H9 (cell line): ENCODE measurements around the gene YDJC. TPM values are rescaled to one million over a fixed set of nuclear protein-coding genes. Genes with fewer than 3 reads are reported as not detected.

Experiments used
- DNase-seq: peaks from one replicate; pipeline ENCODE4 v3.0.0-alpha.2; 2017
- H2AFZ ChIP-seq: one replicate; pipeline ENCODE4 v1.6.1; 2013; ENCODE audit warnings: mild to moderate bottlenecking, low read length, control low read depth, moderate library complexity
- H2AK5ac ChIP-seq: 2 replicates; pipeline ENCODE4 v1.6.1; 2013; ENCODE audit warnings: low read length, control low read depth, mixed read lengths; ENCODE audit not compliant: insufficient read length
- H2BK120ac ChIP-seq: one replicate; pipeline ENCODE4 v1.6.1; 2013; ENCODE audit warnings: low read depth, mild to moderate bottlenecking, low read length, control low read depth, inconsistent platforms; ENCODE audit not compliant: poor library complexity, severe bottlenecking
- H2BK12ac ChIP-seq: 2 replicates; pipeline ENCODE4 v1.6.1; 2013; ENCODE audit warnings: low read length, control low read depth, mixed read lengths, low read depth; ENCODE audit not compliant: insufficient read length
- H2BK15ac ChIP-seq: 2 replicates; pipeline ENCODE4 v1.6.1; 2013; ENCODE audit warnings: low read depth, low read length, control low read depth
- H2BK20ac ChIP-seq: one replicate; pipeline ENCODE4 v1.6.1; 2013; ENCODE audit warnings: low read depth, mild to moderate bottlenecking, low read length, control low read depth, inconsistent platforms; ENCODE audit not compliant: poor library complexity, severe bottlenecking
- H2BK5ac ChIP-seq: 2 replicates; pipeline ENCODE4 v1.6.1; 2013; ENCODE audit warnings: low read length, control low read depth, mixed read lengths; ENCODE audit not compliant: insufficient read length
- H3K14ac ChIP-seq: 2 replicates; pipeline ENCODE4 v1.6.1; 2013; ENCODE audit warnings: low read length, control low read depth; ENCODE audit not compliant: insufficient read depth
- H3K18ac ChIP-seq: 2 replicates; pipeline ENCODE4 v1.6.1; 2013; ENCODE audit warnings: low read depth, mild to moderate bottlenecking, mixed read lengths, low read length, control low read depth; ENCODE audit not compliant: insufficient read length
- H3K23ac ChIP-seq: 2 replicates; pipeline ENCODE4 v1.6.1; 2013; ENCODE audit warnings: low read length, control low read depth, mixed read lengths, low read depth; ENCODE audit not compliant: insufficient read length
- H3K23me2 ChIP-seq: 2 replicates; pipeline ENCODE4 v1.6.1; 2013; ENCODE audit warnings: low read depth, mild to moderate bottlenecking, mixed read lengths, low read length, control low read depth; ENCODE audit not compliant: insufficient read length, poor library complexity, severe bottlenecking
- H3K27ac ChIP-seq: 2 replicates; pipeline ENCODE4 v1.5.1; 2013; ENCODE audit warnings: low read length, control low read depth, mixed read lengths, low read depth; ENCODE audit not compliant: insufficient read length
- H3K27me3 ChIP-seq: 2 replicates; pipeline ENCODE4 v1.6.1; 2013; ENCODE audit warnings: low read length, control low read depth, inconsistent platforms; ENCODE audit not compliant: insufficient read depth
- H3K4ac ChIP-seq: 2 replicates; pipeline ENCODE4 v1.6.1; 2013; ENCODE audit warnings: low read depth, mild to moderate bottlenecking, control low read depth, inconsistent platforms, low read length, moderate library complexity
- H3K4me1 ChIP-seq: 2 replicates; pipeline ENCODE4 v1.6.1; 2013; ENCODE audit warnings: low read length, control low read depth, inconsistent platforms; ENCODE audit not compliant: insufficient read depth
- H3K4me2 ChIP-seq: 2 replicates; pipeline ENCODE4 v1.6.1; 2013; ENCODE audit warnings: low read length, control low read depth, mixed read lengths; ENCODE audit not compliant: insufficient read length, insufficient read depth
- H3K56ac ChIP-seq: 2 replicates; pipeline ENCODE4 v1.6.1; 2013; ENCODE audit warnings: low read depth, mild to moderate bottlenecking, mixed read lengths, low read length, control low read depth; ENCODE audit not compliant: insufficient read length
- H3K79me1 ChIP-seq: 2 replicates; pipeline ENCODE4 v1.6.1; 2013; ENCODE audit warnings: low read depth, mild to moderate bottlenecking, moderate library complexity, low read length, control low read depth, inconsistent platforms; ENCODE audit not compliant: insufficient read depth, poor library complexity, severe bottlenecking
- H3K79me2 ChIP-seq: 2 replicates; pipeline ENCODE4 v1.6.1; 2013; ENCODE audit warnings: low read length, control low read depth, inconsistent platforms; ENCODE audit not compliant: insufficient read depth
- H3K9ac ChIP-seq: 2 replicates; pipeline ENCODE4 v1.6.1; 2013; ENCODE audit warnings: low read length, control low read depth, mixed read lengths; ENCODE audit not compliant: insufficient read length; ENCODE audit errors: extremely low read depth
- H3K9me3 ChIP-seq: one replicate; pipeline ENCODE4 v1.6.1; 2013; ENCODE audit warnings: low read depth, low read length, inconsistent platforms; ENCODE audit not compliant: control insufficient read depth
- H3T11ph ChIP-seq: one replicate; pipeline ENCODE4 v1.6.1; 2013; ENCODE audit warnings: mild to moderate bottlenecking, low read length, control low read depth, inconsistent platforms
- H4K20me1 ChIP-seq: one replicate; pipeline ENCODE4 v1.6.1; 2013; ENCODE audit not compliant: control insufficient read depth, insufficient read length, insufficient read depth
- H4K5ac ChIP-seq: 2 replicates; pipeline ENCODE4 v1.6.1; 2013; ENCODE audit warnings: low read depth, mild to moderate bottlenecking, mixed read lengths, low read length, control low read depth; ENCODE audit not compliant: insufficient read length
- H4K8ac ChIP-seq: replicated peaks from 2 replicates; pipeline ENCODE4 v1.6.1; 2013; ENCODE audit warnings: low read length, control low read depth, mixed read lengths, low read depth; ENCODE audit not compliant: insufficient read length
- H4K91ac ChIP-seq: 2 replicates; pipeline ENCODE4 v1.6.1; 2013; ENCODE audit warnings: low read depth, mild to moderate bottlenecking, moderate library complexity, mixed read lengths, low read length, control low read depth; ENCODE audit not compliant: insufficient read length
- H3K27ac Mint-ChIP-seq, 3 experiments: 2 replicates in 2 of 3; 3 replicates in 1 of 3; pipeline ENCODE4 v1.8.0; 2020 to 2021; ENCODE audit warnings: mixed read lengths in 3 of 3, mild to moderate bottlenecking in 1 of 3, moderate library complexity in 1 of 3
- H3K27me3 Mint-ChIP-seq: 2 replicates; pipeline ENCODE4 v1.8.0; 2021; ENCODE audit warnings: low read depth, mild to moderate bottlenecking, moderate library complexity, mixed read lengths
- H3K36me3 Mint-ChIP-seq, 3 experiments: 2 replicates in 2 of 3; 3 replicates in 1 of 3; pipeline ENCODE4 v1.8.0; 2020 to 2021; ENCODE audit warnings: low read depth in 3 of 3, mixed read lengths in 3 of 3; ENCODE audit not compliant: insufficient read depth in 1 of 3
- H3K4me1 Mint-ChIP-seq, 2 experiments: 2 replicates each; pipeline ENCODE4 v1.8.0; 2020; ENCODE audit warnings: mixed read lengths in 2 of 2
- H3K4me3 Mint-ChIP-seq, 2 experiments: 2 replicates in 1 of 2; 3 replicates in 1 of 2; pipeline ENCODE4 v1.8.0; 2020 to 2021; ENCODE audit warnings: mild to moderate bottlenecking in 2 of 2, mixed read lengths in 2 of 2, moderate library complexity in 1 of 2
- H3K9me3 Mint-ChIP-seq, 2 experiments: 2 replicates in 1 of 2; 3 replicates in 1 of 2; pipeline ENCODE4 v1.8.0; 2020; ENCODE audit warnings: mild to moderate bottlenecking in 2 of 2, mixed read lengths in 2 of 2, moderate library complexity in 1 of 2
- CTCF ChIP-seq: fragments of 200-600 bp; sonication (generic); conservative IDR thresholded peaks from 3 replicates; pipeline ENCODE4 v1.8.0; 2021; ENCODE audit warnings: antibody characterized with exemption, mild to moderate bottlenecking
- WGBS: extraction: QIAGEN DNeasy Blood & Tissue Kit; methylation state at CpG from one replicate; pipeline ENCODE4 v1.1.7; 2013; ENCODE audit warnings: missing lambda C conversion rate, low lambda C conversion rate, mixed read lengths; ENCODE audit not compliant: insufficient read length; ENCODE audit errors: extremely low coverage; 5-methylcytosine and 5-hydroxymethylcytosine counted together
- total RNA-seq: library from RNA; stranded (reverse); gene quantifications from 2 replicates; pipeline ENCODE4 v1.2.1, GENCODE V29; 2021

The YDJC gene
- total RNA-seq, 1 experiment from 2014 or later, result 30.2 TPM

- TF ChIP-seq CTCF, result no peak
- no peak overlapping the region for H4K91ac ChIP-seq
- H3K27ac ChIP-seq, result no peak overlapping the region
- no peak overlapping the region for H3K14ac ChIP-seq
- H3K23me2 ChIP-seq, result no peaks in the 10 kb centered on the region
- no peaks in the 10 kb centered on the region for H3K9me3 Mint-ChIP-seq
- H3K4ac ChIP-seq, result no peak overlapping the region
- H3K9me3 ChIP-seq, result no peaks in the 10 kb centered on the region
- no peak overlapping the region for H4K8ac ChIP-seq
- H3K79me2 ChIP-seq, result peaks cover 10% of the 10 kb centered on the region; the same call in 1 of the 2 replicates
- no CpG with 5 or more reads among the region's 7 CpGs for WGBS
- H2AFZ ChIP-seq, result no peak overlapping the region
- H3T11ph ChIP-seq, result no peak overlapping the region
- H4K20me1 ChIP-seq, result peaks cover 2% of the 10 kb centered on the region
- no peaks in the 10 kb centered on the region for H3K27me3 ChIP-seq
- H3K27me3 Mint-ChIP-seq, result no peaks in the 10 kb centered on the region
- H2BK5ac ChIP-seq, result no peak overlapping the region
- peaks cover 2% of the 10 kb centered on the region for H3K79me1 ChIP-seq
- H4K5ac ChIP-seq, result no peak overlapping the region
- peak overlapping the region; percentile 21 to 98 (median 68); a peak in 3 of 7 replicates for H3K27ac Mint-ChIP-seq
- no peak overlapping the region for H2BK15ac ChIP-seq
- H2AK5ac ChIP-seq, result no peak overlapping the region
- H2BK20ac ChIP-seq, result no peak overlapping the region
- no peaks in the 10 kb centered on the region for H3K4me1 ChIP-seq
- DNase-seq, result no peak
- no peak overlapping the region for H3K4me3 Mint-ChIP-seq
- no peak overlapping the region for H3K9ac ChIP-seq
- no peak overlapping the region for H3K56ac ChIP-seq
- H3K4me1 Mint-ChIP-seq, result no peaks in the 10 kb centered on the region; a peak in 2 of 4 replicates
- H3K23ac ChIP-seq, result no peak overlapping the region
- peaks cover 15 to 30% (median 22%) of the 10 kb centered on the region in 3 experiments; a peak in 6 of 7 replicates for H3K36me3 Mint-ChIP-seq
- no peak overlapping the region for H3K4me2 ChIP-seq
- H2BK120ac ChIP-seq, result no peak overlapping the region
- no peak overlapping the region for H2BK12ac ChIP-seq
- no peak overlapping the region for H3K18ac ChIP-seq
Observed at GRCh38 chr22:21605887-21606564, 23.8 kb downstream of the YDJC start.
